C4-2B (cell line): ENCODE measurements around the gene SCO2.

Source experiments
- ZFX ChIP-seq: fragments of 450-650 bp; IDR thresholded peaks from 2 replicates; pipeline ENCODE4 v1.6.1; 2017
- TF ChIP-seq, protein P1 (sequence below): fragments of 450-650 bp; conservative IDR thresholded peaks from 2 replicates; pipeline ENCODE4 v1.5.1; 2017; ENCODE audit warnings: mild to moderate bottlenecking

DNA sequence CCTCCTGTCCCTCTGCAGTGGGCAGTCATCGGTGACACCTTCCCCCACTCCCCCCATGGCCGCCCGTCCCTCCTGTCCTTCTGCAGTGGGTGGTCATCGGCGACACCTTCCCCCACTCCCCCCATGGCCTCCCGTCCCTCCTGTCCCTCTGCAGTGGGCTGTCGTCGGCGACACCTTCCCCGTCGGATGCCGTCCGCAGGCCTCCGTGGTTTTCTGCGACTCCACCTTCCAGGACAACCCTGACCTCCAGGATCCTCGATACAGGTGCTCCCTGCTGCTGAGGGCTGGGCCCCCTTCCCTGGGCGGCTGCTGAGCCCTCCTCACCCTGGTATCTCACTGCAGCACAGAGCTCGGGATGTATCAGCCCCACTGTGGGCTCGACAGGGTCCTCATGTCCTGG is 36.5 kb downstream of the SCO2 start:
- TF ChIP-seq, protein P1, sequence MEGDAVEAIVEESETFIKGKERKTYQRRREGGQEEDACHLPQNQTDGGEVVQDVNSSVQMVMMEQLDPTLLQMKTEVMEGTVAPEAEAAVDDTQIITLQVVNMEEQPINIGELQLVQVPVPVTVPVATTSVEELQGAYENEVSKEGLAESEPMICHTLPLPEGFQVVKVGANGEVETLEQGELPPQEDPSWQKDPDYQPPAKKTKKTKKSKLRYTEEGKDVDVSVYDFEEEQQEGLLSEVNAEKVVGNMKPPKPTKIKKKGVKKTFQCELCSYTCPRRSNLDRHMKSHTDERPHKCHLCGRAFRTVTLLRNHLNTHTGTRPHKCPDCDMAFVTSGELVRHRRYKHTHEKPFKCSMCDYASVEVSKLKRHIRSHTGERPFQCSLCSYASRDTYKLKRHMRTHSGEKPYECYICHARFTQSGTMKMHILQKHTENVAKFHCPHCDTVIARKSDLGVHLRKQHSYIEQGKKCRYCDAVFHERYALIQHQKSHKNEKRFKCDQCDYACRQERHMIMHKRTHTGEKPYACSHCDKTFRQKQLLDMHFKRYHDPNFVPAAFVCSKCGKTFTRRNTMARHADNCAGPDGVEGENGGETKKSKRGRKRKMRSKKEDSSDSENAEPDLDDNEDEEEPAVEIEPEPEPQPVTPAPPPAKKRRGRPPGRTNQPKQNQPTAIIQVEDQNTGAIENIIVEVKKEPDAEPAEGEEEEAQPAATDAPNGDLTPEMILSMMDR = no peak
- TF ChIP-seq ZFX = no peak
